ENCODE data around the gene EPB42. TPM values are rescaled to one million over a fixed set of nuclear protein-coding genes. Genes with fewer than 3 reads are reported as not detected.

EPB42 gene
- total and polyA plus RNA-seq, 2 experiments from 2014 or later: 0.57 to 1.00 TPM

GRCh38 chr15:43151688-43152087 is 69.1 kb downstream of the EPB42 start:
- no peak for TF ChIP-seq EZH2 (IDR thresholded peaks at IDR 0.05; ENCODE audit: borderline replicate concordance)
- TF ChIP-seq EZH2phosphoT487 (IDR thresholded peaks at IDR 0.05; ENCODE audit: low read depth, severe bottlenecking, unreplicated experiment): no peak
- TF ChIP-seq, protein P1, sequence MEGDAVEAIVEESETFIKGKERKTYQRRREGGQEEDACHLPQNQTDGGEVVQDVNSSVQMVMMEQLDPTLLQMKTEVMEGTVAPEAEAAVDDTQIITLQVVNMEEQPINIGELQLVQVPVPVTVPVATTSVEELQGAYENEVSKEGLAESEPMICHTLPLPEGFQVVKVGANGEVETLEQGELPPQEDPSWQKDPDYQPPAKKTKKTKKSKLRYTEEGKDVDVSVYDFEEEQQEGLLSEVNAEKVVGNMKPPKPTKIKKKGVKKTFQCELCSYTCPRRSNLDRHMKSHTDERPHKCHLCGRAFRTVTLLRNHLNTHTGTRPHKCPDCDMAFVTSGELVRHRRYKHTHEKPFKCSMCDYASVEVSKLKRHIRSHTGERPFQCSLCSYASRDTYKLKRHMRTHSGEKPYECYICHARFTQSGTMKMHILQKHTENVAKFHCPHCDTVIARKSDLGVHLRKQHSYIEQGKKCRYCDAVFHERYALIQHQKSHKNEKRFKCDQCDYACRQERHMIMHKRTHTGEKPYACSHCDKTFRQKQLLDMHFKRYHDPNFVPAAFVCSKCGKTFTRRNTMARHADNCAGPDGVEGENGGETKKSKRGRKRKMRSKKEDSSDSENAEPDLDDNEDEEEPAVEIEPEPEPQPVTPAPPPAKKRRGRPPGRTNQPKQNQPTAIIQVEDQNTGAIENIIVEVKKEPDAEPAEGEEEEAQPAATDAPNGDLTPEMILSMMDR (IDR thresholded peaks at IDR 0.05; ENCODE audit: poor library complexity): no peak
- no peaks in the 10 kb centered on the region for H3K9me2 ChIP-seq (replicated peaks; ENCODE audit: insufficient read depth)
- no peaks in the 10 kb centered on the region for H3K36me3 ChIP-seq (replicated peaks; ENCODE audit: insufficient read depth, low read depth)
- H3K4me1 ChIP-seq (ENCODE audit: insufficient read depth): no peaks in the 10 kb centered on the region
- H3K27ac ChIP-seq: no peak overlapping the region
- no peak overlapping the region for H3K4me2 ChIP-seq
- 84% methylated on average over 2 of the region's 2 CpGs for WGBS (ENCODE audit: low lambda C conversion rate, missing lambda C conversion rate)
- H2AFZ ChIP-seq: no peak overlapping the region
- no peak overlapping the region for H3K4me3 ChIP-seq
- no peak for DNase-seq (ENCODE audit: low spot score)
- H3K27me3 ChIP-seq: no peaks in the 10 kb centered on the region
- H3K79me2 ChIP-seq: no peaks in the 10 kb centered on the region
- no peaks in the 10 kb centered on the region for H4K20me1 ChIP-seq (ENCODE audit: insufficient read depth, poor library complexity, severe bottlenecking)
- no peaks in the 10 kb centered on the region for H3K9me3 ChIP-seq (ENCODE audit: low read depth)

- H3K4me3 ChIP-seq: no peak overlapping the region
- H3K79me2 ChIP-seq: no peaks in the 10 kb centered on the region
- no peaks in the 10 kb centered on the region for H3K4me1 ChIP-seq (ENCODE audit: insufficient read depth)
- H4K20me1 ChIP-seq (ENCODE audit: insufficient read depth, poor library complexity, severe bottlenecking): no peaks in the 10 kb centered on the region
- H3K27me3 ChIP-seq: no peaks in the 10 kb centered on the region
- H3K4me2 ChIP-seq: no peak overlapping the region
- TF ChIP-seq EZH2phosphoT487 (IDR thresholded peaks at IDR 0.05; ENCODE audit: low read depth, severe bottlenecking, unreplicated experiment): no peak
- TF ChIP-seq, protein P1 (IDR thresholded peaks at IDR 0.05; ENCODE audit: poor library complexity): no peak
- no peak for TF ChIP-seq EZH2 (IDR thresholded peaks at IDR 0.05; ENCODE audit: borderline replicate concordance)
- 89% methylated on average over 5 of the region's 5 CpGs for WGBS (ENCODE audit: low lambda C conversion rate, missing lambda C conversion rate)
- DNase-seq (ENCODE audit: low spot score): no peak
- H3K9me3 ChIP-seq (ENCODE audit: low read depth): no peaks in the 10 kb centered on the region
- no peaks in the 10 kb centered on the region for H3K9me2 ChIP-seq (replicated peaks; ENCODE audit: insufficient read depth)
- H2AFZ ChIP-seq: no peak overlapping the region
- no peaks in the 10 kb centered on the region for H3K36me3 ChIP-seq (replicated peaks; ENCODE audit: insufficient read depth, low read depth)
- H3K27ac ChIP-seq: no peak overlapping the region
Observed at GRCh38 chr15:43150191-43150929, 70.5 kb downstream of the EPB42 start.

Small RNA genes lying within 50 kb of the gene (small RNA-seq; reads per million reads assigned to genes)
- not detected for gene RF00019

Other genes starting within 250 kb of the EPB42 start
- 31.0 and 32.5 TPM in 2 replicates for gene UBR1, start 115.0 kb downstream of the EPB42 start, total RNA-seq
- 11.9 and 14.8 TPM in 2 replicates for gene UBR1, start 115.0 kb downstream of the EPB42 start, polyA plus RNA-seq
- 25.7 and 34.0 TPM in 2 replicates for gene TMEM62, start 87.4 kb downstream of the EPB42 start, total RNA-seq
- gene TMEM62, start 87.4 kb downstream of the EPB42 start, polyA plus RNA-seq: 14.4 and 17.3 TPM in 2 replicates
- gene CCNDBP1, start 35.6 kb downstream of the EPB42 start, total RNA-seq: 56.7 and 60.3 TPM in 2 replicates
- 53.2 and 53.5 TPM in 2 replicates for gene CCNDBP1, start 35.6 kb downstream of the EPB42 start, polyA plus RNA-seq
- gene TGM5, start 45.9 kb upstream of the EPB42 start, total RNA-seq: not detected in 2 replicates
- gene TGM5, start 45.9 kb upstream of the EPB42 start, polyA plus RNA-seq: not detected in 2 replicates
- gene TGM7, start 81.2 kb upstream of the EPB42 start, total RNA-seq: not detected in 2 replicates
- not detected in 2 replicates for gene TGM7, start 81.2 kb upstream of the EPB42 start, polyA plus RNA-seq
- gene LCMT2, start 109.6 kb upstream of the EPB42 start, total RNA-seq: 9.1 and 12.6 TPM in 2 replicates
- gene LCMT2, start 109.6 kb upstream of the EPB42 start, polyA plus RNA-seq: 6.1 and 6.3 TPM in 2 replicates
- 29.8 and 30.3 TPM in 2 replicates for gene ZSCAN29, start 150.0 kb upstream of the EPB42 start, total RNA-seq
- gene ZSCAN29, start 150.0 kb upstream of the EPB42 start, polyA plus RNA-seq: 6.1 and 9.8 TPM in 2 replicates
- gene TUBGCP4, start 150.1 kb upstream of the EPB42 start, total RNA-seq: 12.0 and 13.4 TPM in 2 replicates
- gene TUBGCP4, start 150.1 kb upstream of the EPB42 start, polyA plus RNA-seq: 9.5 and 17.2 TPM in 2 replicates